Measurements from ENCODE around the gene TXNL4B. TPM values are rescaled to one million over a fixed set of nuclear protein-coding genes. Genes with fewer than 3 reads are reported as not detected.

Gene TXNL4B
- total and polyA plus RNA-seq, 8 donors = 0.87 to 23.3 (median 6.5) TPM

GRCh38 chr16:72122308-72122707 lies 28.9 kb upstream of the TXNL4B start:
- peaks cover 0 to 20% (median 9%) of the 10 kb centered on the region in 4 donors for H3K4me1 ChIP-seq
- H3K9me3 ChIP-seq = no peaks in the 10 kb centered on the region
- no peak for DNase-seq
- no peak for TF ChIP-seq CTCF (IDR thresholded peaks at IDR 0.05)
- H3K27me3 ChIP-seq = no peaks in the 10 kb centered on the region
- no peak overlapping the region for H3K4me3 ChIP-seq
- no peaks in the 10 kb centered on the region for H3K36me3 ChIP-seq
- intact Hi-C loops (cut with DNase I; ENCODE audit: low total_unique reads) = loop anchor here (10.0 kb wide), 1 partner anchor 342 kb away; no protein-coding TSS in a partner anchor
- WGBS, 5 donors = 94 to 100% (median 98%) methylated on average over 2 of the region's 2 CpGs
- no peak overlapping the region for H3K27ac ChIP-seq

GRCh38 chr16:72120026-72120425 lies 26.6 kb upstream of the TXNL4B start:
- no peaks in the 10 kb centered on the region for H3K27me3 ChIP-seq
- peaks cover 0 to 5% (median 4%) of the 10 kb centered on the region in 4 donors for H3K4me1 ChIP-seq
- TF ChIP-seq EP300 (IDR thresholded peaks at IDR 0.05) (no peak), POLR2AphosphoS5 (IDR thresholded peaks at IDR 0.05) (no peak)
- no peak for DNase-seq
- H3K9me3 ChIP-seq = no peaks in the 10 kb centered on the region
- H3K36me3 ChIP-seq = no peaks in the 10 kb centered on the region
- 85 to 92% (median 88%) methylated on average over 5 of the region's 5 CpGs for WGBS, 5 donors
- no peak overlapping the region for H3K27ac ChIP-seq
- intact Hi-C loops (cut with DNase I; ENCODE audit: low total_unique reads) = loop anchor here (10.0 kb wide), 1 partner anchor 345 kb away; no protein-coding TSS in a partner anchor
- H3K4me3 ChIP-seq = no peak overlapping the region

GRCh38 chr16:72113616-72113945 lies 20.2 kb upstream of the TXNL4B start:
- Histone ChIP-seq H3K27me3 (no peaks in the 10 kb centered on the region), H3K27ac (no peak overlapping the region), H3K4me1 (no peaks in the 10 kb centered on the region), H3K9me3 (no peaks in the 10 kb centered on the region), H3K4me3 (no peak overlapping the region), H3K36me3 (peaks cover 42 to 55% (median 51%) of the 10 kb centered on the region in 4 donors)
- DNase-seq = no peak
- TF ChIP-seq POLR2A (IDR thresholded peaks at IDR 0.05) (no peak), POLR2AphosphoS5 (IDR thresholded peaks at IDR 0.05) (no peak), EP300 (IDR thresholded peaks at IDR 0.05) (no peak), CTCF (IDR thresholded peaks at IDR 0.05) (no peak)
- intact Hi-C loops (cut with DNase I; ENCODE audit: low total_unique reads) = no loop called here

- TF ChIP-seq POLR2A (IDR thresholded peaks at IDR 0.05) (no peak), CTCF (IDR thresholded peaks at IDR 0.05) (no peak), POLR2AphosphoS5 (IDR thresholded peaks at IDR 0.05) (no peak), EP300 (IDR thresholded peaks at IDR 0.05) (no peak)
- no peak overlapping the region for H3K27ac ChIP-seq
- WGBS, 5 donors = 82 to 95% (median 86%) methylated on average over 4 to 7 of the region's 7 CpGs
- H3K36me3 ChIP-seq = peaks cover 47 to 60% (median 57%) of the 10 kb centered on the region in 4 donors
- no peak overlapping the region for H3K4me3 ChIP-seq
- no peak for DNase-seq
- H3K27me3 ChIP-seq = no peaks in the 10 kb centered on the region
- H3K4me1 ChIP-seq = no peaks in the 10 kb centered on the region
- intact Hi-C loops (cut with DNase I; ENCODE audit: low total_unique reads) = no loop called here
- no peaks in the 10 kb centered on the region for H3K9me3 ChIP-seq
These were observed 19.6 kb upstream of the TXNL4B start for GRCh38 chr16:72112906-72113615.

- no peak overlapping the region for H3K27ac ChIP-seq
- no peaks in the 10 kb centered on the region for H3K9me3 ChIP-seq
- intact Hi-C loops (cut with DNase I; ENCODE audit: low total_unique reads) = no loop called here
- no peak for TF ChIP-seq POLR2AphosphoS5 (IDR thresholded peaks at IDR 0.05)
- no peak for TF ChIP-seq EP300 (IDR thresholded peaks at IDR 0.05)
- no peak for TF ChIP-seq CTCF (IDR thresholded peaks at IDR 0.05)
- TF ChIP-seq POLR2A (IDR thresholded peaks at IDR 0.05) = no peak
- no peak overlapping the region for H3K4me3 ChIP-seq
- H3K36me3 ChIP-seq = peaks cover 54 to 67% (median 63%) of the 10 kb centered on the region in 4 donors
- DNase-seq = no peak
- 94 to 96% (median 95%) methylated on average over 14 to 15 of the region's 15 CpGs for WGBS, 5 donors
- H3K4me1 ChIP-seq = no peaks in the 10 kb centered on the region
- no peaks in the 10 kb centered on the region for H3K27me3 ChIP-seq
These were observed 19.0 kb upstream of the TXNL4B start for GRCh38 chr16:72112452-72112792.
